Endometrial microvascular endothelial cells (primary cell): ENCODE measurements around the gene SLC38A8. TPM values are rescaled to one million over a fixed set of nuclear protein-coding genes. Genes with fewer than 3 reads are reported as not detected.

Experiments
- in situ Hi-C: cut with HindIII; loops from 2 replicates; pipeline ENCODE4 v1.10.0; 2017; ENCODE audit warnings: low sequenced_read_pairs, low pct_unique_long_range_greater_than_20kb; ENCODE audit errors: inconsistent ontology term
- total RNA-seq: library from RNA; depleted of rRNA; stranded (reverse); fragments of >200 nt; gene quantifications from one replicate; pipeline ENCODE4 v1.2.3, GENCODE V29; 2015; ENCODE audit errors: inconsistent ontology term

The SLC38A8 gene
- not detected for total RNA-seq

- in situ Hi-C loops = no loop called here
These were observed at the start of gene SLC38A8 for GRCh38 chr16:84042308-84042878. Gene SLC38A8 (minus strand): TSS chr16:84042795. CDS start chr16:84042157, 638 bp downstream.

DNA sequence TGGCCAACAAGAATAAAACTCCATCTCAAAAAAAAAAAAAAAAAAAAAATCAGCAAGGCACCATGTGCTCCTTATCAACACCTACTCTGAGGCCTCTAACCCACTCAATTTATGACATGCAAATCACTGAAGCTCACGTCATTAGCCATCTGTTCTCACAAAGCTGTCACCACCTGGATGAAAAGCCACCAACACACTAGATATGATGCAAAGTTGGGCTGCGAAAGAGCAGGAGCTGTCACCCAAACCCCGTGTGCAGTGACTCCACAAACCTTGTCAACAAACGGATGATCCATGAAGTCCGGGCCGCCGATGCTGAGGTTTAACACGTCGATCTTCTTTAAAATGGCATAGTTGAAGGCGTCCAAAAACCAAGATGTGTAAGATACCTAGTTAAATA, 48.9 kb upstream of the SLC38A8 start:
- in situ Hi-C loops = no loop called here

DNA sequence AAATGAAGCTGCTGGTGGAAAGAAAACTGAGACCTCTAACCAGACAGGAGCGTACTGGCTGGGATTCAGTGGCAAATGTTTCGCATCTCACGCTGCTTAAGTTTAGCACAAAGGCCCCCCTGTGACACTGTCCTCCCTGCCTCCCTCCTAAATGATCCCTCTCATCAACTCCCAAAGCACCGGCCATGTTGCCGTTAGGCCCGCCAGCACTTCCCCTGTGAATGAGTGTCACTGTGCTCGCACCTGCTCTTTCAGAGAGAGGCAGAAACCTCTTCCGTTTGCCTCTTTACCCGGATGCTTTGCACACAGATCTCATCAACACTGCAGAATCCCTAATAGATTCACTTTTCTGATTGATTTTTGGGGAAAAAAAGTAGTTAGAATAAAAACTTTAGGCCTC, 47.6 kb upstream of the SLC38A8 start:
- in situ Hi-C loops = no loop called here

DNA sequence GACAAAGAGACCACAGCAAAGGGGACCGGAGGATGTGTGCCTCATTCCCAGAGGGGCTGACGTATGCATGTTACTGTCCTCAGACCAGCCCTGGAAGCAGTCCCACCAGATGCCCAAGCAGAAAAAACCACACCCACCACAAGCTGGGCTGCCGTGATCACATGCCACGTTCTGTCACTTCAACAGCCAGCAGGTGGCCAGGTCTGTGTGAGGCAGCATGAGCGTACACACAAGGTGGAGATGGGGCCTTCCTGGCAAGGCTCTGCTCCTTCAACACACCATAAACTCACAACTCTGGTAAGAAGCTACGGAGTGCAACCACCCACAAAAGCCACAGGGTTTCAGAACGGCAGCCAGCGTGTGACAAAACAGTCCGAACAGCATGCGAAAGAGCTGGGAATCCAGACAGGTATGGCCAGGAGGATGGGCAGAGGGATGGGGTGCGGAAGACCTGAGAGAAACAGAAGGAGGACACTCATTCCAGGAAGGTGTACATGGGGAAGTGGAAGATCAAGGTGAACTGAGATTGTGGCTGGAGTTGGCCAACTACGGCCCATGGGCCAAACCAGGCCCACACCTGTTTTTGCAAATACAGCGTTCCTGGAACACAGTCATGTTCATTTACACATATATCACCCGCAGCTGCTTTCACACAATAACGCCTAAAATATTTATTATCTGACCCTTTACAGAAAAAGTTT, 46.2 kb upstream of the SLC38A8 start:
- in situ Hi-C loops = no loop called here

- in situ Hi-C loops = no loop called here
These were observed 45.0 kb upstream of the SLC38A8 start for GRCh38 chr16:84087466-84088151.

DNA sequence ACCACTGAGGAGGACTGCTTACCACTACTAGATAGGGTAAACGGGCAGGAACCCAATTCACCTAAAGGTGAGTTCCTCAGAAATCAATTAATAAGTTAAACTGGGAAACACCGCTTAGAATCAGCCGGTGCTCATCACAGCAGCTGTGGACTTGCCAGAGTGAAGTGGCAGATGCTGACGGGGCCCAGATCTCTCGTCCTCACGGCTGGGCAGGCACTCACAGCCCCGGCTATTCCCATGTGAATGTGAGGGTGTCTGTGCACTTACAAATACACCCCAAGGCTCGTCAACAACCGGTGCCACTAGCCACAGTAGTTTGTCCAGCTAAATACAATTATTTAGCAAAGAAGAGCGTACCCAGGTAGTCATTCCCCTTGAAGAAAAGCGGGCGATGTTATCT, 44.4 kb upstream of the SLC38A8 start:
- in situ Hi-C loops = no loop called here

GRCh38 chr16:84086341-84086740, 43.7 kb upstream of the SLC38A8 start:
- in situ Hi-C loops = no loop called here

DNA sequence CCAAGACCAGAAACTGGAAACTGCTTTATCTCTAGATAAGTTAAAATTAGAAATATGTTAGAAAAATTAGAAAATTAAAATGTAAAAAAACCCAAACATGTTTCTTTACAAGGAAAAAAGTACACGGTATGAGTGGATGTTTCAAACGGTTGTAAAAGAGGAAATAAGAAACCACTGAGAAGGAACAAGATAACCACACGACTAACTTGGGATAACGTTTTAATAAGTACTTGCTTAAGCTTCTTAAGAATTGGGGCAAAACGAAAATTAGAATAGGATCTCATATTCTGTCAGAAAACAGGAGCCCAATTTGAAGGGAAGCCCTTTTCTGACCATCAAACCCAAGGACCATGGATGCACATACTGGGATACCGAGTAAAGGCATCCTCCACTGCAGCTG, 43.2 kb upstream of the SLC38A8 start:
- in situ Hi-C loops = no loop called here

GRCh38 chr16:84085271-84085667, 42.7 kb upstream of the SLC38A8 start:
- in situ Hi-C loops = no loop called here

- in situ Hi-C loops = no loop called here
These were observed 42.1 kb upstream of the SLC38A8 start for GRCh38 chr16:84084570-84085270.

DNA sequence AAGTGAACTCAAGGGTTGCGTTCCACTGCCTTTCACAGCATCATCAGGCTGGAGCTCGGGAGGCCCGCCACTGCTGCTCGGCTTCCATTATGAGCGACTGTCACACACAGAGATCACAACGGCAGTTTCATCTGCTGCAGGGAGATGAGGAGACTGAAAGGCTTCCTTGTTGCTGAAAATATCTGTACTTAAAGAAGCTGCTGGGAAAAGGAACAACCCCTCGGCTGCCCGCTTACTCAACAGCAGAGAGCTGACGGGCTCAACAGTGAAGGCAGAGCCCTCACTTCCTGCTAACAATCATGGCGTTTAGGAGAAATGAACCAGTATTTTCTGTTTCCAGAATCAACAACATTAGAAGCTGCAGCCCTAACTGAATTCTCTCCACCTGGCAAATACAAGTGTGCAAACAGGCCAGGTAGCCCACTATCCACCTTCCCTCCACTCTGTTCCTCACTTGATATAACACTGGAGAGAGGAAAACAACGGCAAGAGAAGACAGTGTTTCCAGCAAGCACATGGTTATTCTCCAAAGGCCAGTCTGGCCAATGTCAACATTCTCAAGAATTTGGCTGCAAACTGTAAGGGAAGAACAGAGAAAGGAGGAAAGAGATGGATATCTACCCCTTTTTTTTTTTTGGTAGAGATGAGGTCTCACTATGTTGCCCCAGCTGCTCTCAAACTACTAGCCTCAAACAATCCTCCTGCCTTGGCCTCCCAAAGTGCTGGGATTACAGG, 40.4 kb upstream of the SLC38A8 start:
- in situ Hi-C loops = no loop called here

DNA sequence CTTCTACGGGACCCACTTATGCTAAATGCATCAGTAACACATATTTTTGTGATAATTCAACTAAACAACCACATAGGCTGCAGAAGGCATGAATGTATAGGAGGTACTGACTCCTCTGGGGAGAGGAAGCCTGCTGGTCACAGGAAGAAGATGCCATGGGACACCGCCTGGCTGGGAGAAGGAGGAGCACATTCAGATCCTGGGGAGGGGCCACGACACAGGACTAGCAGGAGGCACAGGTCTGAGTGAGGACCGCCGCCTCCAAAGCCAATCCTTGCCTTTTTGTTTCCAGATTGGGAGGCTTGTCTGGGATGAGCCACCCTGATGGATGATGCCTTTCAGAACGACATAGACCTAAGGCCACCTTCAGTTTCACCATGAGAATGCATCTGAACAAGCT, 39.5 kb upstream of the SLC38A8 start:
- in situ Hi-C loops = no loop called here

DNA sequence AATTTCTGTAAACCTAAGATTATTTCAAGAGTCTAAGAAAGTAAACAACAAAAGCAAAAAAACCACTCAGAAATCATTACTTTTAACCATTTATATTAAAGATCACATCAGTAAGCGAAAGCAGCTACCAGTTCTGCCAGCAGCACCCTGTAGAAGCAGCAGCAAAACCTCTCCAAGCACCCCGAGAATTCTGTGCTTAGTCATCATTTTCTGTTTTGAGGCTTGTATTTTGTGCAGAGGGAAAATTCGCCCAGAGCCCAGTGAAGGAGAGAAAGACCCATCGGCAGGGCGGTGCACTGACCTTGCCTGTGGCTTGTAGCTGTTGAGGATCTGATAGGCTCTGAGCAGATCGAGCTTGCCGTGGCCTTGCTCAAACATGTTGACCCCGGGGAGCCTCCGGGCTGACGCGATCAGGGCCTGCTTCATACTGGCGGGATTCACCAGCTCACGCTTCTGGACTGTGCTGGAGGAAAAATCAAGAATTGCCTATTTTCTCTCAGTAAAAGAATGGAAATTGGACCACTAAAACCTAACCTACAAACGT, 38.9 kb upstream of the SLC38A8 start:
- in situ Hi-C loops = no loop called here

DNA sequence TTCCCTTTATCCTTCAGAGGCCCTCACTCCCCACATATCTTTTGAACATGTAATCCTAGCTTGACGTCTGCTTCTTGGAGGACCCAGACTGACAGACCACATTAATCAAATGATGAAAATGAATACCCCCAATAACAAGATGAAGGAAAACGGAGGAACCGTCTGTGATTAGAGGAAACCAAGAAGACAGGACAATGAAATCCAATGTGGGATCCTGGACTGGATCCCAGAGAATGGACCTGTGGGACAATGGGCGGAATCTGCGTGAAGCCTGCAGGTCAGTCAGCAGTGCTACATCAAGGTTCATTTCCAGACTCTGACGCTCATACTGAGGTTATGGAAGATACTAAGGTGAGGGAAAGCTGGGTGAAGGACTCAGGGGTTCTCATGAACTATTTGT, 38.2 kb upstream of the SLC38A8 start:
- in situ Hi-C loops = no loop called here

- in situ Hi-C loops = no loop called here
These were observed 37.8 kb upstream of the SLC38A8 start for GRCh38 chr16:84080378-84080777.

DNA sequence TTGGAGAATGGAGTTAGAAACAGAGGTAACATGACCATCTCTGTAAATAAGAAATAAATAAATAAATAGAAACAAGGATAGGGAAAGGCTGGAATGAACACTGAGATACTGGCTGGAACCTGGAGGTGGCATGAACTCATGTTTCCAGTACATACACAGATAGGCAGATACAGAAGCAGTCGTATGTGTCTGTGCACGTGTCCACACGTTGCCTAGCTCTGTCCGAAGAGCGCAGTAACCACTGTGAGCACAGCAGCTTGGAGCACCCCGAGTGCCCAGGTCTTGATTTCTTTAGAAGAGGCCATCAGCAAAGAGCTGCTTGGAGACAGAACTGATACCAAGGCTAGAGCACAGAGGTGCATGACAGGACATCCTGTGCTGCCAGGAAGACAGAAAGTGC, 37.1 kb upstream of the SLC38A8 start:
- in situ Hi-C loops = no loop called here

GRCh38 chr16:84075376-84075775, 32.8 kb upstream of the SLC38A8 start:
- in situ Hi-C loops = no loop called here

DNA sequence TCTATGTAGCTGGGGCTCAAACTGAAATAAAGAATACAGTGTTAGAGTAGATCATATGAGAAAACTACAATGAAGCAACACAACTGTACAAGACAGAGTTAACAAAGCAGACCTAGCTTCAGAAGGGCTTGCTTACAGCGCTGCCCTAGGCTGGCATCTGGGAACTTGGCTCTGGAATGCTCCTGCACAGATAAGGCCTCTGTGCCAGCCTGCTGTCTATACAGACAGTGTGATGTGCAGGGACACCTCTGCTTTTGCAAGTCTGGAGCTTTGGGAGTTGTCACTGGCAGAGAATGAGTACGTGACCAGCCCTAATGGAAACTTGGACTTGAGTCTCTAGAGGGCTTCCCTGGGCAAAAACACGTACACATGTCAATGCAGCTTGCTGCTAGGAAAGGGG, 32.1 kb upstream of the SLC38A8 start:
- in situ Hi-C loops = no loop called here

- in situ Hi-C loops = no loop called here
These were observed 29.4 kb upstream of the SLC38A8 start for GRCh38 chr16:84072014-84072413.
